SH-SY5Y (cell line): Measurements from ENCODE around the gene COG8.

Experiments
- GATA2 ChIP-seq: IDR thresholded peaks from 2 replicates; pipeline ENCODE4 v1.6.1; 2011; ENCODE audit warnings: mild to moderate bottlenecking, low read depth, low read length
- GATA3 ChIP-seq: IDR thresholded peaks from 2 replicates; pipeline ENCODE4 v1.6.1; 2011; ENCODE audit warnings: low read depth, mild to moderate bottlenecking, low read length, moderate library complexity

- TF ChIP-seq GATA2 (no peak), GATA3 (no peak)
Measured at GRCh38 chr16:69338557-69339288, 641 bp downstream of the COG8 start.
